ENCODE measurements around the gene ZNF628.

Gene ZNF628

DNA sequence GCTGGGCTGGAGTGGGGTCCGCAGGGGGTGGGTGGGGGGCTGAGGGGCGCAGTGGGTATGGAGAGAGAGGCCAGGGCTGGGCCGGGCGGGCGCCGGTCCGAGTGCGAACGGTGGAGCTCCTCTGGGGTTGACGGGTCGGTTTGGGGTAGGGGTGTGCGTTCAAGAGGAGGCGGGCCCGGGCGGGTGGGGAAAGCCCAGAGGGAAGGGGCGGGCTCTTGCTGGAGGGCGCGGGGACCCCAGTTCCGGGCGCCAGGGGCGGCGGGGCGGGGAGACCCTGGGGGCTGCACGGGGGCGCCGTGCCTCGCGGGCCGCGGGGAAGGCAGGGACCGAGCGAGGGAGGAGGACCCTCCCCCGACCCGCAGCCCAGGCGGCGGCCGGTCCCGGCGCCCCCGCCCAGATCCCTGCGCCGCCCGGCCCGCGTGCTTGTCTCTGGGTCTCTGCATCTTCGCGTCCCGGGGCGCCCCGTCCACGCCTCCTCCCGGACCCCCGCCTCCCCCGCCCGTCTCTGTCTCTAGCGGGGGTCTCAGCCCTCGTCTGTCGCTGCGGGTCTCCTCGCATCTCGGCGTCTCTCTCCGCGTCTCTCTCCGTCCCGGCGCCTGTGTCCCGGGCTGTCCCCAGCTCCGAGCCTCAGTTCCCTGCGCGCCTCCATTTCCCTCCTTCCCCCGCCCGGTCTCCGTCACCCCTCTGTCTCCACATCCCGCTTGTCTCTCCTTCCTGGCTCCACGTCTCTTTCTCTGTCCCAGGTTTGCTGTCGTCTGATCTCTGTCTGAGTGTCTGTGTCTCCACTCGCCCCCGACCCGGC lies 25.1 kb upstream of the ZNF628 start:
- peak; percentile 70 for DNase-seq

GRCh38 chr19:55451965-55452748 lies 24.3 kb upstream of the ZNF628 start:
- DNase-seq, result peak; percentile 78

- DNase-seq, result peak; percentile 98
Observed at GRCh38 chr19:55452749-55453346, 23.6 kb upstream of the ZNF628 start.

- peak; percentile 48 for DNase-seq
Observed at GRCh38 chr19:55453511-55454260, 22.7 kb upstream of the ZNF628 start.

- peak; percentile 70 for DNase-seq
Observed at GRCh38 chr19:55454787-55455243, 21.6 kb upstream of the ZNF628 start.

- no peak for DNase-seq
Observed at GRCh38 chr19:55455576-55456235, 20.7 kb upstream of the ZNF628 start.

GRCh38 chr19:55456347-55456746 lies 20.1 kb upstream of the ZNF628 start:
- no peak for DNase-seq

DNA sequence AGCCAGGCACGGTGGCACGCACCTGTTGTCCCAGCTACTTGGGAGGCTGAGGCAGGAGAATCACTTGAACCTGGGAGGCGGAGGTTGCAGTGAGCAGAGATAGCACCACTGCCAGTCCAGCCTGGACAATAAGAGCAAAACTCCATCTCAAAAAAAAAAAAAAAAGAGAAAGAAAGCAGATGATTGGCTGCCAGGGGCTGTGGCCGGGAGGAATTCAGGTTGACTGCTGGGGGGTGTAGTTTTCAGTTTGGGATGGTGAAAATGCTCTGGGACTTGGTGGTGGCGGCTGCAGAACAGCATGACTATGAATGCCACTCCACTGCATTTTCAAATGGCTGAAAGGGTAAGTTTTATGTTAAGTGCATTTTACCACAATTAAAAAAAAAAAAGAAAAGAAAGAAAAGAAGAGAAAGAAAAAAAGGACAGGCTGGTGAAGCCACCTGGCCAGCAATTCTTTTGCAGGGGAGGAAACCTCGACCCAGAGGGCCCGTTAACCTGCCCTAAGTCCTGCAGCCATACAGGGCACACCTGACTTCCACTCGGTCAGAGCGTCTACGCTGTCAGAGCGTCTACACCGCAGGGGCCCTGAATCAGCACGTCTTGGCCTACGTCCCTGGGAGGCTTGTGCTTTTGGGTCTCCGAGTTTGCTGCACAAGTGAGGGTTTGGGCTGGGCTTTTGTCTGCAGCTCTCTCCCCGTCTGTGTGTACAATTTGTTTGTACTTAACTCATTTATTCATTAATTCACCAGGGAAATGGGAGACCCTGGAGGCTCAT lies 18.5 kb upstream of the ZNF628 start:
- peak; percentile 71 for DNase-seq

- DNase-seq, result no peak
Observed at GRCh38 chr19:55459551-55459949, 16.9 kb upstream of the ZNF628 start.

- peak; percentile 48 for DNase-seq
Observed at GRCh38 chr19:55459950-55460657, 16.3 kb upstream of the ZNF628 start.

GRCh38 chr19:55460670-55461258 lies 15.7 kb upstream of the ZNF628 start:
- DNase-seq, result peak; percentile 86

GRCh38 chr19:55461259-55461973 lies 15.0 kb upstream of the ZNF628 start, which contains the start of gene ISOC2:
ISOC2 (minus strand) TSS chr19:55461642; CDS start chr19:55456486, 5,156 bp downstream.
- DNase-seq, result peak; percentile 100

DNA sequence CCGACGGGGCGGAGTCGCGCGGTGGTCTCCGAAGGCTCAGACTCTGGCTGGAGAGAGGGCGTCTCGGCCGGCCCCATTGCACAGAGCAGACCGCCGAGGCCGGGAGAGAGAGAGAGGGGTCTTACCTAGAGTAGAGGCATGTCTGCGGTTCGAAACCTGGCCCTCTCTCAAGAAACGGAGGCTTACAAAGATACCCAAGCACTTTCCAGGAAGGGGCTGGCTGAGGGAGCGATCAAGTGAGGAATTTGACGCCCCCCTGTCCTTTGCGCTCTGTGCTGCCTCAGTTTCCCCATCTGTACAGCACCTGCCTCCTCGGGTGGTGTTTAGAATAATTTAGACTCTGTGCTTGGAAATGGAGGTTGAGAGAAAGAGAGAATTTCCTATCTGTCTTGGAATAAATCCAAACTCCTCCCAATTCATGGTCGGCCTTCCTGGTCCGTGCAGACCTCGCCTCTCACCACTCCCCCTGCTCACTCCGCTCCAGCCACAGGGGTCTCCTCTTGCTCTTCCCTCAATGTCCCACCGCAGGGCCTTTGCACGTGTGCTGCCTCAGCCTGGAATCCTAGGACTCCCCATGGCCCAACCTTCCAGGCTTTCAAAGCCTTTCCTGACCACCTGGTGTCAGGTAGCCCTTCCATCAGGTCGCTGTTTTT lies 14.3 kb upstream of the ZNF628 start:
- peak; percentile 70 for DNase-seq

DNA sequence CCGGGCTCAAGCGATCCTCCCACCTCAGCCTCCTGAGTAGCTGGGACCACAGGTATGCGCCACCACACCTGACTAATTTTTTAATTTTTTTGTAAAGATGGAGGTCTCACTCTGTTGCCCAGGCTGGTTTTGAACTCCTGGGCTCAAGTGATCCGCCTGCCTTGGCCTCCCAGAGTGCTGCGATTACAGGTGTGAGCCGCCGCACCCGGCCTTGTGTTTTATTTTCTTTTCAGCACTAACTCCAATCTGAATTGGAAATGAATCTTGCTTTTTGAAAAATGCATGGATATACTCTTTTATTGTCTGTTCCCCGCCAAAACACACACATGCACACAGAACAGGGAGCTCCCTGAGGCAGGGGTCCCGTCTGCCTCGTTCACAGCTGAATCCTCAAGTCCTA lies 13.7 kb upstream of the ZNF628 start:
- DNase-seq, result no peak

GRCh38 chr19:55463583-55464031 lies 12.8 kb upstream of the ZNF628 start:
- DNase-seq, result no peak

DNA sequence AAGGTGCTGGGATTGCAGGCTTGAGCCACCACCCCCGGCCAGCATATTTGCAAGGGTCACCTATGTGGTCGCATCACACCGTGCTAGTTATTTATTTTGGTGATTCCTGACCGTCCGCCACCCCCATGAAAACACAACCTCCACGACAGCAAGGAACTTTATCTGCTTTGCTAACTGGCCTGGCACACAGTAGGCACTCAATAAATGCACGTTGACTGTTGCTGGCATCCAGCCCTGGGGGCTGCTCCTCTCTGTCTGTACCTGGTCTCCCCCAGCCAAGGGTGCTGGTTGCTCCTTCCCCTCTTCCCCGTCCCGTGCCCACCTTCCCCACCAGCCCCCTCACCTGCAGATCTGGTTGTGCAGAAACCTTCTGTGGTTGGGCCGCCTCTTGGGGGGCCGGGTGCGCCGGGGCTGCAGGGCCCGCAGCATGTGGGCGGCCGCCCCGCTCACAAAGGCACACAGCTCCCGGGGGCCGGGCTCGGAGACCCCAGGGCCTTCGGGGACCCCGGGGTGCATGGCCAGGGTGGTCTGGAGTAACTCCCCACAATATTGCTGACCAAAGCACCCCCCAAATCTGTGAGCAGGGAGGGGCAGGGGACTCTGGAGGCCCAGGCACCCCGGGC lies 12.3 kb upstream of the ZNF628 start:
- DNase-seq, result no peak

GRCh38 chr19:55464662-55465054 lies 11.8 kb upstream of the ZNF628 start, which contains the start of gene C19orf85:
C19orf85 (minus strand) TSS chr19:55464751; CDS start chr19:55464554, 197 bp downstream.
- DNase-seq, result peak; percentile 90
